Thoracic aorta (tissue), 2 donors: ENCODE results near the gene DEPP1. TPM values are rescaled to one million over a fixed set of nuclear protein-coding genes. Genes with fewer than 3 reads are reported as not detected.

Source experiments
- ATAC-seq: fragments of 150-250 bp; one replicate; pipeline ENCODE4 v1.8.0; 2017; ENCODE audit warnings: low read depth; ENCODE audit not compliant: insufficient number of reproducible peaks, low FRiP score
- DNase-seq: peaks from one replicate; pipeline ENCODE4 v3.0.0-alpha.2; 2020; ENCODE audit warnings: low spot score
- H3K27ac ChIP-seq, 2 donors: fragments of 200-600 bp; sonication (generic); 1 replicate in 1 of 2; 2 replicates in 1 of 2; pipeline ENCODE4 v1.5.1; 2016; ENCODE audit warnings: mild to moderate bottlenecking in 2 of 2, moderate library complexity in 2 of 2
- H3K27me3 ChIP-seq: fragments of 200-600 bp; sonication (generic); replicated peaks from 2 replicates; pipeline ENCODE4 v1.6.0; 2016; ENCODE audit warnings: mild to moderate bottlenecking; ENCODE audit not compliant: insufficient read depth
- H3K36me3 ChIP-seq: fragments of 200-600 bp; sonication (generic); one replicate; pipeline ENCODE4 v1.5.1; 2016
- H3K4me1 ChIP-seq, 2 donors: fragments of 200-600 bp; sonication (generic); 1 replicate in 1 of 2; 2 replicates in 1 of 2; pipeline versions ENCODE4 v1.5.1 to v1.6.0; 2016; ENCODE audit warnings: low read depth in 2 of 2, mild to moderate bottlenecking in 1 of 2; ENCODE audit not compliant: control insufficient read depth in 1 of 2
- H3K4me3 ChIP-seq: fragments of 200-600 bp; sonication (generic); 2 replicates; pipeline ENCODE4 v1.5.1; 2016; ENCODE audit warnings: mild to moderate bottlenecking
- H3K9me3 ChIP-seq: fragments of 200-600 bp; sonication (generic); 2 replicates; pipeline ENCODE4 v1.5.1; 2016
- total RNA-seq, 2 donors: library from RNA; depleted of rRNA; stranded (reverse); fragments of >200 nt; gene quantifications; one replicate each; pipeline versions ENCODE4 v1.1.0 to v1.2.3, GENCODE V29; 2016
- TF ChIP-seq, protein P1 (sequence below): fragments of 200-600 bp; sonication (generic); IDR thresholded peaks from one replicate; pipeline ENCODE4 v1.5.1; 2019; ENCODE audit warnings: antibody characterized with exemption

The DEPP1 gene
- total RNA-seq, 2 donors from 2014 or later: 473 to 661 TPM

DNA sequence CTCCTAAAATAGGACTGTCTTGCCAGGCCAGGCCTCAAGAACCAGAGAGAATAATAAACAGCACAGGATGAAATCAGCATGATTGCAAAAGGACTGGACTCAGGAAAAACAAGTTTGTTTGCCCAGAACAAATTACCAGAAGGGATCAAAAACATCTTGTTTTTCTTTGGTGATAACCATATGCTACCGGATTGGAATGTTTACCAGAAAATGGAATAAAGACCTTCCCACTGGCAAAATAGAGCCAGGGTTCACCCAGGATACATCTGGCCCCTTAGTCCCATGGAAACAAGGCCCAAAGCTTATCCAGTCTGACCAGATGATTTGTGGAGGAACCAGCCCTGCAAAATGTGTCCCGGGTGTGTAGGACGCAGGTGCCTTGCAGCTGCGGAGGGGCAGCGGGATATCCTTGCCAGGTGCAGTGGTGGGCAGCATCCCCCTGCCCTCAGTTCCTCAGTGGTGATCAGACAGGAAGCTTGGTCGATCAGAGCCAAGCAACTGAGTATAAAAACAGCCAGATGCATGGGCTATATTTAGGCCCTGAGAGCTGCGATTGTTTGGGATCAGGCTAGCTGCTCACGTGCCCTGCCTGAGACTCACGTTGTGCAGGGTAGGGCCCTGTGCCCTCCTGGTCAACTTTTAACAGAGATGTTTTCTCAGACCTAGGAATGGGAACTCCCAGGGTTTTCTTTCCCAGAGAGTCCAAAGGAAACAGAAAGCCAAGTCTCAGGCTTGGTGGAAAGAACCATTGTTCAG lies 17.5 kb upstream of the DEPP1 start:
- DNase-seq: no peak
- H3K4me1 ChIP-seq: peaks cover 55 to 84% of the 10 kb centered on the region in 2 donors
- peak overlapping the region; percentile 41 for H3K4me3 ChIP-seq

DNA sequence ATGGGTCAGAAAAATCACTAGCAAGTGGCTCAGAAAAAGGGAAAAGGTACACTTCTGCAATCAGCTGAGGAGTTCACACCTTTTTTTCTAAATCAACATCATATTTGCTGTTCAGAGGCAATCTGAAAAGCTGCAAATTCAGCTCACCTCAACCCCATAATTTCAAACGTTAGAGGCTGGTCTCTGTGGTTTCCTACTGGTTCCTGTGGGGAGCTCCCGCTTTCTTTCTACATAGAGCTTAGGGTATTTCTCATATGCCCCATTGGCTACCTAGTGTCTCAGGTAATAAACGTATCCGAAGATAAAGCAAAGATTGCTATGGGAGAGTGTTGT lies 16.9 kb upstream of the DEPP1 start:
- H3K36me3 ChIP-seq: no peaks in the 10 kb centered on the region
- DNase-seq: no peak
- peak overlapping the region; percentile 87 to 92 for H3K27ac ChIP-seq
- TF ChIP-seq, protein P1, sequence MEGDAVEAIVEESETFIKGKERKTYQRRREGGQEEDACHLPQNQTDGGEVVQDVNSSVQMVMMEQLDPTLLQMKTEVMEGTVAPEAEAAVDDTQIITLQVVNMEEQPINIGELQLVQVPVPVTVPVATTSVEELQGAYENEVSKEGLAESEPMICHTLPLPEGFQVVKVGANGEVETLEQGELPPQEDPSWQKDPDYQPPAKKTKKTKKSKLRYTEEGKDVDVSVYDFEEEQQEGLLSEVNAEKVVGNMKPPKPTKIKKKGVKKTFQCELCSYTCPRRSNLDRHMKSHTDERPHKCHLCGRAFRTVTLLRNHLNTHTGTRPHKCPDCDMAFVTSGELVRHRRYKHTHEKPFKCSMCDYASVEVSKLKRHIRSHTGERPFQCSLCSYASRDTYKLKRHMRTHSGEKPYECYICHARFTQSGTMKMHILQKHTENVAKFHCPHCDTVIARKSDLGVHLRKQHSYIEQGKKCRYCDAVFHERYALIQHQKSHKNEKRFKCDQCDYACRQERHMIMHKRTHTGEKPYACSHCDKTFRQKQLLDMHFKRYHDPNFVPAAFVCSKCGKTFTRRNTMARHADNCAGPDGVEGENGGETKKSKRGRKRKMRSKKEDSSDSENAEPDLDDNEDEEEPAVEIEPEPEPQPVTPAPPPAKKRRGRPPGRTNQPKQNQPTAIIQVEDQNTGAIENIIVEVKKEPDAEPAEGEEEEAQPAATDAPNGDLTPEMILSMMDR: no peak
- no peaks in the 10 kb centered on the region for H3K9me3 ChIP-seq
- H3K4me1 ChIP-seq: peaks cover 55 to 85% of the 10 kb centered on the region in 2 donors
- ATAC-seq: no peak
- no peaks in the 10 kb centered on the region for H3K27me3 ChIP-seq
- no peak overlapping the region for H3K4me3 ChIP-seq

More for the DNA sequence above, 17.5 kb upstream of the DEPP1 start:
- ATAC-seq: peak; percentile 80
- Histone ChIP-seq H3K36me3 (no peaks in the 10 kb centered on the region), H3K27ac (peak overlapping the region; percentile 87 to 92), H3K27me3 (no peaks in the 10 kb centered on the region), H3K9me3 (no peaks in the 10 kb centered on the region)
- TF ChIP-seq, protein P1: no peak

DNA sequence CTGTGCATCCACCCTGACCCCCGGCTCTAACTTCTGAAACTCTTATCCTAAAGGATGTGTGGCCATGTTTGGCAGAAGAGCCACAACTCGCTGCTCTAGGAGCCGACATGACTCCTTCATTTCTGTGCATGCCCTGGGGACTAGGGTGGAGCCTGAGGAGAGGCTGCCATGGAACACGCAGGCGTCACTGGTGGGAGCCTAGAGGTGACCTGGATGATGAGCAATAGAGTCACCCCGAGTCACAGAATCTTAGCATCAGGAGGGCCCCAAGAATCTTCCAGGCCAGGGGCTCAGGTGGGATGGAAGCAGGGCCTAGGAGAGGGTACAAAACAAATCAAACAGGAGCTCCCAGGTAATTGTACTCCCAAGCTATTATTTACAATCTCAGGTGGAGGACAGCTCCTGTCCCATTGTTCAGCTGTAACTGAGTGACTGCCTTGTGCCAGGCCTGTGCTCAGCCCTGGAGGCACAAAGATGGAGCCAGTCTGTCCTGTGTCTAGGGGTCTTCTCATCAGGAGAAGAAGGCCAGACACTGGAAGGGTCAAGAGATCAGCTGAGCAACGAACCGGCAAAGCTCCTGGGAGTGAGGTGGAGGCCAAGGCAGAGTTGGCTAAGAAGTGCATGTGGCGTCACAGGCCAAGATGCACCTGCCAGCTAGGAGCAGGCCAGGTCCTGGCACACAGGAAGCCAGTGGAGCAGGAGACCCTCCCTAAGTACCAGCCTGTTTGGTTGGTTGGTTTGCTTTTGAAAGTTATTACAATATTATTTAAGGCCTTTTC lies 16.3 kb upstream of the DEPP1 start:
- DNase-seq (no peak), ATAC-seq (no peak)
- H3K27ac ChIP-seq: peak overlapping the region; percentile 87 to 92
- H3K27me3 ChIP-seq: no peaks in the 10 kb centered on the region
- no peak overlapping the region for H3K4me3 ChIP-seq
- H3K4me1 ChIP-seq: peaks cover 51 to 79% of the 10 kb centered on the region in 2 donors
- H3K9me3 ChIP-seq: no peaks in the 10 kb centered on the region
- TF ChIP-seq, protein P1: no peak
- no peaks in the 10 kb centered on the region for H3K36me3 ChIP-seq

DNA sequence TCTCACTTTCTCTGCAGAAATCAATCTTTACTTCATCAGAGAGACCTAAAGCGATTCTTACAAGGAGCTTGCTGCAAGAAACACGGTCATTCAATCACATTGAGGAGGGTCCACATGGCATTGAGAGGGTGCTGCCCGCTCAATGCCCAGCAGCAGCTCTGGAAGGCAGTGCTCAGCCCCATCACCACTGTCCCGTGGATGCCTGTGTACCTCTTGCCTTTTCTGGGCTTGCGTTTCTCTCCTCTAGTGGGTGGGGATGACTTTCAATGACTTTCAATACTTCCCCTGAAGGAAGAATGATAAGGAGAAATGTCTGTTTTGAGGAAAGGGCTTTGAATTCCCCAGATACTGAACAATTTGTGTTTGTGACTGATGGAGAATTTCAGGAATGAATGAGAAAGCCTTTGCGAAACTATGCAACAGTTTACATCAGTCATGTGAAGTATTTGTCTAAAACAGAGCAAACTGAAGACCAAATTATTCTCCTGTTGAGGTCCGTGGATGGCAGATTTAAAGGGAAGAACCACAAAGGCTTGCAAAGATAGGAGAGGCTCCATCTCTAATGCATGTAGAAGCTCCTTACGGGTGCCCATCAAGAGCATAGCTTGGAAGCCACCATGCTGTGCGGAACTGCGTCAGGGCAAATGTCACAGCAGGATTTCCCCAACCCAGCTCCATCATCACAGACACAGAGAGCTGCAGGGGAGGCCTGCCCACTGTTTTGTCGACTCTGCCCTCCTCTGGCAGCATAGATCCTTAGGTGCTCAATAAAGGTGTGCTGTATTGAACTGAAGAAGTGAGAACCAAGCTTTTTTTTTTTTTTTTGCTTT lies 15.5 kb upstream of the DEPP1 start:
- Histone ChIP-seq H3K27me3 (no peaks in the 10 kb centered on the region), H3K4me3 (no peak overlapping the region), H3K36me3 (no peaks in the 10 kb centered on the region), H3K4me1 (peaks cover 50 to 75% of the 10 kb centered on the region in 2 donors), H3K9me3 (no peaks in the 10 kb centered on the region), H3K27ac (peak overlapping the region; percentile 87 to 92)
- TF ChIP-seq, protein P1: no peak
- ATAC-seq (no peak), DNase-seq (no peak)
